Kidney capillary endothelial cell (primary cell): ENCODE measurements around the gene GLG1.
"Not testable (repeated sequence)": the region's sequence is repeated elsewhere in the genome, so short reads cannot be mapped to it uniquely, and the experiment has no call there.

Experiments used
- DNase-seq: peaks from one replicate; pipeline ENCODE4 v3.0.0-alpha.2; 2018; ENCODE audit warnings: low spot score

GLG1 gene

GRCh38 chr16:74606521-74607309 lies at the start of gene GLG1:
Gene GLG1 (minus strand): TSS chr16:74607114. CDS start chr16:74607094, 20 bp downstream.
- peak; percentile 86 for DNase-seq

GRCh38 chr16:74654536-74655050 lies 47.7 kb upstream of the GLG1 start:
- DNase-seq, result no peak

GRCh38 chr16:74652883-74653282 lies 46.0 kb upstream of the GLG1 start:
- DNase-seq, result not testable (repeated sequence)

GRCh38 chr16:74652249-74652648 lies 45.3 kb upstream of the GLG1 start:
- no peak for DNase-seq

- no peak for DNase-seq
Observed at GRCh38 chr16:74651841-74652240, 44.9 kb upstream of the GLG1 start.

GRCh38 chr16:74650966-74651567 lies 44.2 kb upstream of the GLG1 start:
- no peak for DNase-seq

- DNase-seq, result no peak
Observed at GRCh38 chr16:74649839-74650504, 43.1 kb upstream of the GLG1 start.

GRCh38 chr16:74641969-74642368 lies 35.1 kb upstream of the GLG1 start:
- DNase-seq, result no peak

- DNase-seq, result no peak
Observed at GRCh38 chr16:74637742-74638453, 31.0 kb upstream of the GLG1 start.

GRCh38 chr16:74635303-74635702 lies 28.4 kb upstream of the GLG1 start:
- no peak for DNase-seq

GRCh38 chr16:74633686-74634085 lies 26.8 kb upstream of the GLG1 start:
- DNase-seq, result no peak

GRCh38 chr16:74627506-74628220 lies 20.7 kb upstream of the GLG1 start:
- DNase-seq, result no peak

GRCh38 chr16:74626741-74627416 lies 20.0 kb upstream of the GLG1 start:
- no peak for DNase-seq

GRCh38 chr16:74625500-74626350 lies 18.8 kb upstream of the GLG1 start:
- no peak for DNase-seq

- no peak for DNase-seq
Observed at GRCh38 chr16:74623839-74624235, 16.9 kb upstream of the GLG1 start.

- peak; percentile 64 for DNase-seq
Observed at GRCh38 chr16:74623214-74623838, 16.4 kb upstream of the GLG1 start.

GRCh38 chr16:74622005-74622404 lies 15.1 kb upstream of the GLG1 start:
- DNase-seq, result no peak

- no peak for DNase-seq
Observed at GRCh38 chr16:74617206-74617788, 10.4 kb upstream of the GLG1 start.

GRCh38 chr16:74611721-74612120 lies 4.8 kb upstream of the GLG1 start:
- no peak for DNase-seq
